ENCODE results near the gene TOX2.

TOX2 gene

GRCh38 chr20:44068316-44069201, 153.9 kb downstream of the TOX2 start:
- peak in 2 of 4 experiments; percentile 48 to 49 for DNase-seq

GRCh38 chr20:44069203-44070011, 154.8 kb downstream of the TOX2 start:
- DNase-seq = peak in 2 of 4 experiments; percentile 68 to 76

GRCh38 chr20:44070139-44070900, 155.7 kb downstream of the TOX2 start:
- peak in 2 of 4 experiments; percentile 58 to 70 for DNase-seq

GRCh38 chr20:44071057-44071456, 156.4 kb downstream of the TOX2 start:
- DNase-seq = no peak

- no peak for DNase-seq
Measured at GRCh38 chr20:44071526-44072111, 157.0 kb downstream of the TOX2 start.

GRCh38 chr20:44072384-44072783, 157.7 kb downstream of the TOX2 start:
- no peak for DNase-seq

GRCh38 chr20:44073011-44073674, 158.5 kb downstream of the TOX2 start:
- DNase-seq = no peak

- DNase-seq = no peak
Measured at GRCh38 chr20:44073675-44074071, 159.0 kb downstream of the TOX2 start.

GRCh38 chr20:44074252-44075151, 159.8 kb downstream of the TOX2 start:
- DNase-seq = no peak

GRCh38 chr20:44075191-44075949, 160.7 kb downstream of the TOX2 start:
- no peak for DNase-seq

- DNase-seq = no peak
Measured at GRCh38 chr20:44075950-44076232, 161.2 kb downstream of the TOX2 start.

- DNase-seq = no peak
Measured at GRCh38 chr20:44079291-44079690, 164.6 kb downstream of the TOX2 start.

GRCh38 chr20:44080064-44080463, 165.4 kb downstream of the TOX2 start:
- DNase-seq = no peak

- peak; percentile 39 to 66 (median 54) for DNase-seq
Measured at GRCh38 chr20:44080646-44081267, 166.1 kb downstream of the TOX2 start.

- no peak for DNase-seq
Measured at GRCh38 chr20:44081476-44081875, 166.8 kb downstream of the TOX2 start.

- no peak for DNase-seq
Measured at GRCh38 chr20:44081888-44082287, 167.2 kb downstream of the TOX2 start.

- no peak for DNase-seq
Measured at GRCh38 chr20:44083220-44083933, 168.7 kb downstream of the TOX2 start.

GRCh38 chr20:44084439-44084838, 169.8 kb downstream of the TOX2 start:
- no peak for DNase-seq

- no peak for DNase-seq
Measured at GRCh38 chr20:44084891-44085290, 170.2 kb downstream of the TOX2 start.
